Measurements from ENCODE around the gene AHNAK.

AHNAK gene

DNA sequence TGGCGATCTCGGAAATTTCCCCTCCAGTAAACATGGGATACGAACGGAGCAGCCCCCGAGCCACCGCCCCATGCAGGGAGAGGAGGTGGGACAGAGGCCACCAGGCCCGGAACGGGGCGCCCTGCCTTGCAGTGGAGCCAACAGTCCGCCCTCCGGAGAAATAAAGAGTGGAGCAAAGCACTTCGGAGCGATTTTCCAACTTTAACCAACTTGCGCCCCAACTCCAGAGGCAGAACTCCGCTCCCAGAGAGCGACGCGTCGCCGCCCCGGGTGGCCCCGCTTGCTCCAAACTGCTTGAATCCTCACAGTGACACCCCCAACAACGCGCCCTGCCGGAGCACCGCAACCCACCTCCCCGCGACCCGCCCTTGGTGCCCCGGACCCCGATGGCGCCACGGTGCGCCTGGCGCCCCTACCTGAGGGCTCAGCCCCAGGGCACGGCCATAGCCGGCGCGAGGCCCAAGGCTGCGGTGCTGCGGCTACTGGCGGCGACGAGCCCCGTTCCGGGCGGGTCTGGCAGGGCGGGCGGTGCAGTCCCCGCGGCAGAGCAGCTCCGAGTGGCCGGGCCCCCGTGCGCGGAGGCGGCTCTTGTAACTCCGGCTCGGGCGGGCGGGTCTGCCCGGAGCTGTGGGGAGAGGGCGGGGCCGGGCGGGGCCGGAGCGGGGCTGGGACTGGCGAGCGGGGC, at the start of gene AHNAK:
Gene AHNAK, minus strand, starts transcription at position 563 of the 685 bp plus-strand sequence. CDS start 10,708 bp downstream, outside the sequence.
- TF ChIP-seq, protein P1, sequence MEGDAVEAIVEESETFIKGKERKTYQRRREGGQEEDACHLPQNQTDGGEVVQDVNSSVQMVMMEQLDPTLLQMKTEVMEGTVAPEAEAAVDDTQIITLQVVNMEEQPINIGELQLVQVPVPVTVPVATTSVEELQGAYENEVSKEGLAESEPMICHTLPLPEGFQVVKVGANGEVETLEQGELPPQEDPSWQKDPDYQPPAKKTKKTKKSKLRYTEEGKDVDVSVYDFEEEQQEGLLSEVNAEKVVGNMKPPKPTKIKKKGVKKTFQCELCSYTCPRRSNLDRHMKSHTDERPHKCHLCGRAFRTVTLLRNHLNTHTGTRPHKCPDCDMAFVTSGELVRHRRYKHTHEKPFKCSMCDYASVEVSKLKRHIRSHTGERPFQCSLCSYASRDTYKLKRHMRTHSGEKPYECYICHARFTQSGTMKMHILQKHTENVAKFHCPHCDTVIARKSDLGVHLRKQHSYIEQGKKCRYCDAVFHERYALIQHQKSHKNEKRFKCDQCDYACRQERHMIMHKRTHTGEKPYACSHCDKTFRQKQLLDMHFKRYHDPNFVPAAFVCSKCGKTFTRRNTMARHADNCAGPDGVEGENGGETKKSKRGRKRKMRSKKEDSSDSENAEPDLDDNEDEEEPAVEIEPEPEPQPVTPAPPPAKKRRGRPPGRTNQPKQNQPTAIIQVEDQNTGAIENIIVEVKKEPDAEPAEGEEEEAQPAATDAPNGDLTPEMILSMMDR (IDR thresholded peaks at IDR 0.05; ENCODE audit: extremely low read depth, insufficient read depth, missing control alignments) = no peak
- DNase-seq (ENCODE audit: low spot score) = peak; percentile 82
- in situ Hi-C loops (cut with MboI; ENCODE audit: low pct_unique_long_range_greater_than_20kb, low sequenced_read_pairs, unreplicated experiment) = no loop called here

GRCh38 chr11:62595124-62595523, 48.5 kb upstream of the AHNAK start:
- TF ChIP-seq, protein P1 (IDR thresholded peaks at IDR 0.05; ENCODE audit: extremely low read depth, insufficient read depth, missing control alignments) = no peak
- DNase-seq (ENCODE audit: low spot score) = no peak
- in situ Hi-C loops (cut with MboI; ENCODE audit: low pct_unique_long_range_greater_than_20kb, low sequenced_read_pairs, unreplicated experiment) = no loop called here

GRCh38 chr11:62593434-62594044, 46.9 kb upstream of the AHNAK start:
- TF ChIP-seq, protein P1 (IDR thresholded peaks at IDR 0.05; ENCODE audit: extremely low read depth, insufficient read depth, missing control alignments) = peak; percentile 78
- in situ Hi-C loops (cut with MboI; ENCODE audit: low pct_unique_long_range_greater_than_20kb, low sequenced_read_pairs, unreplicated experiment) = no loop called here
- peak; percentile 64 for DNase-seq (ENCODE audit: low spot score)

DNA sequence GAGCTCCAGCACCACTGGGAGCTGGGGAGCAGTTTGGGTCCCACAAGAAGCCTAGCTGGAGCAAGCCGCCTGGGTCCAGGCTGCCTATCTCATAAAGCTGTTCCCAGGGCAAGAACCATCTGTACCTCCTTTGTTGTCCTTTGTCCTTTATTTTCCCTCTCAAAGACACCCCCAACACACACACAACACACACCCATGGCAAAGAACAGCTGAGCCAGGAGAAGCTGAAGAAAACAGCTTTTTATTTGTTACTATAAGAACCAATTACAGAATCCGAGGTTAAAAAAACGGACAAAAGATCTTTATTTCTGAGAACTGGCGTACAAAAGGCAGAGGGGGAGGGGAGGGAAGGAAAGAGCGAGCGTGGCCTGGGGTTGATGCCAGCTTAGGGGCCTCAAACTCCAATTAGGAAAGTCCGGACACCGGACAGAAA, 46.4 kb upstream of the AHNAK start:
- in situ Hi-C loops (cut with MboI; ENCODE audit: low pct_unique_long_range_greater_than_20kb, low sequenced_read_pairs, unreplicated experiment) = no loop called here
- DNase-seq (ENCODE audit: low spot score) = no peak
- TF ChIP-seq, protein P1 (IDR thresholded peaks at IDR 0.05; ENCODE audit: extremely low read depth, insufficient read depth, missing control alignments) = no peak

DNA sequence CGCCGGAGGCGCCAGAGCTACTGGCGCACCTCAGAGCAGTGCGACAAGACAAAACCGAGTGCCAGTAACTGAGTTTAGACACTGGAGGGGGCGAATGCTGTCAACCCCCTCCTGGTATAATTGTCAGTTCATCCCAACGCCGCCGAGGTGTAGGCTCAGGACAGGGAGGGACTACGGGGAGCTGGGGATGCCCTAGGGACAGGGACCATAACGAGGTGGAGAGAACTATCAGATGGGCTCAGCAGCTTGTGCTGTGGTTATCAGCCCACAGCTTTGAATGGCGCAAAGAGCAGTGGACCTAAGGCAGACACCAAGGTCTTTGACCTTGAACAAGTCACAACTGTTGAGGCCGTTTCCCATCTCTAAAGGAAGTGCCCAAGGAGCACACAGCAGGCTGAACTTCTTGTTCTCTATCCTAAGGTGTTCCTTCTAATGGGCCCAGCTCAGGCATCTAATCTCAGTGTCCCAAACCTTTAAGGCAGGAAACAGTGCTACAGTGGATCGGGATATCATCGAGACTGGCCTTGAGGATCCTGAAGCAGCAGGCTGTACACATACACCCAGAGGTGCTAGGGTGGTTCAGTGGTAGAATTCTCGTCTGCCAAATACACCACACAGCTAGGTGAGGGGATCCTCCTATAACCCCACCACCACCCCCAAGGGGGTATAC, 45.7 kb upstream of the AHNAK start:
- TF ChIP-seq, protein P1 (IDR thresholded peaks at IDR 0.05; ENCODE audit: extremely low read depth, insufficient read depth, missing control alignments) = no peak
- in situ Hi-C loops (cut with MboI; ENCODE audit: low pct_unique_long_range_greater_than_20kb, low sequenced_read_pairs, unreplicated experiment) = no loop called here
- no peak for DNase-seq (ENCODE audit: low spot score)

DNA sequence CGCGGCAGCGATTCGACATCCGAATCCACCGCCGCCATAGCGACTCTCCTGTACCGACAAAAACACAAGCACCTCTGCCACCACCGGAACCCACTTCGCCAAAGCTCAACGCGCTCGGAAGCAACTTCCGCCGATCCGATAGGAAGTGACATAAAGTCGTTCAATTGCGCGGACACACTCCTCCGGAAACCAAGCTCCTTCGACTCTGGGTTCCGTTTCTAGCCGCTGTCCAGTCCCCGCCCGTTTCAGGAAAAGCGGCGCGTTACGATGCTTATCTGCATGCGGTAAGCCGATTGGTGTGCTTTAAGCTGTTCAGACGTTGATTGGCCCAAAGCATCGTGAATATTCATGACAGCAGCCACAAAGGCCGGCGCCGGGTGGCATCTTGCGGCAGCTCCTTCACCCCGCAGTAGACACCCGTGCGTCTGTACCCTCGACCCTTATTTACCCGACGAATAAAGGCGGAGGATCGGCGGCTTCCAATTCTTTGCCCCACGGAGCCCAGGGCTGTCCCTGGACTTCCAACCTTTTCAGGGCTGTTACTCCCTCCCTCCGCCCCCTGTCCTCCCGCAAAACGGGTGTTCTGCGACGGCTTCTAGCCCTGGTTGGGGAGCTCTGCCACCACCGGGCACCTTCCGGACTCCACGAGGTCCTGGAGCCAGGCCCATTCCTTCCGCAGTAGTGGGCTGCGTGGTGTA, 45.0 kb upstream of the AHNAK start, which contains the start of gene TUT1:
Gene TUT1, minus strand, starts transcription at position 76 of the 698 bp plus-strand sequence. Its CDS starts 38 bp downstream, at position 38.
- DNase-seq (ENCODE audit: low spot score) = peak; percentile 91
- TF ChIP-seq, protein P1 (IDR thresholded peaks at IDR 0.05; ENCODE audit: extremely low read depth, insufficient read depth, missing control alignments) = no peak
- in situ Hi-C loops (cut with MboI; ENCODE audit: low pct_unique_long_range_greater_than_20kb, low sequenced_read_pairs, unreplicated experiment) = no loop called here

Data from GM13977 (cell line).